NB4 (cell line): ENCODE results near the gene ACLY.

Experiments
- POLR2A ChIP-seq: IDR thresholded peaks from 2 replicates; pipeline ENCODE4 v1.6.1; 2011; ENCODE audit warnings: mild to moderate bottlenecking; ENCODE audit not compliant: insufficient read length; ENCODE audit errors: extremely low read depth
- TF ChIP-seq, protein P1 (sequence below): IDR thresholded peaks from one replicate; pipeline ENCODE4 v1.5.1; 2012; ENCODE audit warnings: low read depth, low read length

- TF ChIP-seq, protein P1, sequence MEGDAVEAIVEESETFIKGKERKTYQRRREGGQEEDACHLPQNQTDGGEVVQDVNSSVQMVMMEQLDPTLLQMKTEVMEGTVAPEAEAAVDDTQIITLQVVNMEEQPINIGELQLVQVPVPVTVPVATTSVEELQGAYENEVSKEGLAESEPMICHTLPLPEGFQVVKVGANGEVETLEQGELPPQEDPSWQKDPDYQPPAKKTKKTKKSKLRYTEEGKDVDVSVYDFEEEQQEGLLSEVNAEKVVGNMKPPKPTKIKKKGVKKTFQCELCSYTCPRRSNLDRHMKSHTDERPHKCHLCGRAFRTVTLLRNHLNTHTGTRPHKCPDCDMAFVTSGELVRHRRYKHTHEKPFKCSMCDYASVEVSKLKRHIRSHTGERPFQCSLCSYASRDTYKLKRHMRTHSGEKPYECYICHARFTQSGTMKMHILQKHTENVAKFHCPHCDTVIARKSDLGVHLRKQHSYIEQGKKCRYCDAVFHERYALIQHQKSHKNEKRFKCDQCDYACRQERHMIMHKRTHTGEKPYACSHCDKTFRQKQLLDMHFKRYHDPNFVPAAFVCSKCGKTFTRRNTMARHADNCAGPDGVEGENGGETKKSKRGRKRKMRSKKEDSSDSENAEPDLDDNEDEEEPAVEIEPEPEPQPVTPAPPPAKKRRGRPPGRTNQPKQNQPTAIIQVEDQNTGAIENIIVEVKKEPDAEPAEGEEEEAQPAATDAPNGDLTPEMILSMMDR, result no peak
- TF ChIP-seq POLR2A, result no peak
Observed at GRCh38 chr17:41870627-41871026, 48.1 kb downstream of the ACLY start.
